GM10248 (cell line): ENCODE measurements around the gene AP2S1.

Experiments
- CTCF ChIA-PET: fragments of 300-600 bp; sonication (Branson Sonifier 250); formaldehyde crosslinking; extraction: SDS; loops from one replicate; lab custom pipeline; 2021; ENCODE audit warnings: antibody characterized with exemption; lab: Yijun Ruan, JAX
- POLR2A ChIA-PET: fragments of 350-650 bp; sonication (Branson Sonifier 250); formaldehyde crosslinking; extraction: SDS; loops from one replicate; lab custom pipeline; 2020; ENCODE audit warnings: antibody characterized with exemption; lab: Yijun Ruan, JAX
- DNase-seq: peaks from one replicate; pipeline ENCODE4 v3.0.0; 2012; ENCODE audit errors: extremely low spot score
- TF ChIP-seq, protein P1 (sequence below): IDR thresholded peaks from 2 replicates; pipeline ENCODE4 v1.5.1; 2012; ENCODE audit warnings: mild to moderate bottlenecking, low read depth; ENCODE audit errors: extremely low read depth, missing control alignments, control extremely low read depth

AP2S1 gene

DNA sequence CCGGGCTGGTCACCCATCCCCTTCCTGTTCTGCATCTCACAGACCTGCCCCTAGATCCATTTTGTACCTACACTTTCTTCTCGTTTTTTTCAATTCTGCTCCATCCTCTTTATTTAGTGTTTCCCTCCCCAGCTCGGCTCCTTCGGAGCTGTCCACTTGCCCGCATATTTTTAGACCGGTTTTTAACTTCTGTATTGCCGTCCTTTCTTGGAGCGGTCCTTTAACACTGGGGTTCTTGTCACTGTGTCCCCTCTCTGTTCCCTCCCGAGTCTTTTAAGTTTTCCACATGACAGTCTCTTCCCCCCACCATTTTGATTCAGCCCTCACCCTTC is 11.8 kb upstream of the AP2S1 start:
- ChIA-PET CTCF (interaction anchor here (1.1 to 2.3 kb wide), 5 partner anchors 11 to 128 kb away, joined by 3 to 7 read pairs (median 3); partner anchors contain the start of gene AP2S1), POLR2A (interaction anchor here (0.7 kb wide), 1 partner anchor 97 kb away, joined by 3 read pairs; no protein-coding TSS in a partner anchor)
- DNase-seq = no peak
- TF ChIP-seq, protein P1, sequence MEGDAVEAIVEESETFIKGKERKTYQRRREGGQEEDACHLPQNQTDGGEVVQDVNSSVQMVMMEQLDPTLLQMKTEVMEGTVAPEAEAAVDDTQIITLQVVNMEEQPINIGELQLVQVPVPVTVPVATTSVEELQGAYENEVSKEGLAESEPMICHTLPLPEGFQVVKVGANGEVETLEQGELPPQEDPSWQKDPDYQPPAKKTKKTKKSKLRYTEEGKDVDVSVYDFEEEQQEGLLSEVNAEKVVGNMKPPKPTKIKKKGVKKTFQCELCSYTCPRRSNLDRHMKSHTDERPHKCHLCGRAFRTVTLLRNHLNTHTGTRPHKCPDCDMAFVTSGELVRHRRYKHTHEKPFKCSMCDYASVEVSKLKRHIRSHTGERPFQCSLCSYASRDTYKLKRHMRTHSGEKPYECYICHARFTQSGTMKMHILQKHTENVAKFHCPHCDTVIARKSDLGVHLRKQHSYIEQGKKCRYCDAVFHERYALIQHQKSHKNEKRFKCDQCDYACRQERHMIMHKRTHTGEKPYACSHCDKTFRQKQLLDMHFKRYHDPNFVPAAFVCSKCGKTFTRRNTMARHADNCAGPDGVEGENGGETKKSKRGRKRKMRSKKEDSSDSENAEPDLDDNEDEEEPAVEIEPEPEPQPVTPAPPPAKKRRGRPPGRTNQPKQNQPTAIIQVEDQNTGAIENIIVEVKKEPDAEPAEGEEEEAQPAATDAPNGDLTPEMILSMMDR = no peak

DNA sequence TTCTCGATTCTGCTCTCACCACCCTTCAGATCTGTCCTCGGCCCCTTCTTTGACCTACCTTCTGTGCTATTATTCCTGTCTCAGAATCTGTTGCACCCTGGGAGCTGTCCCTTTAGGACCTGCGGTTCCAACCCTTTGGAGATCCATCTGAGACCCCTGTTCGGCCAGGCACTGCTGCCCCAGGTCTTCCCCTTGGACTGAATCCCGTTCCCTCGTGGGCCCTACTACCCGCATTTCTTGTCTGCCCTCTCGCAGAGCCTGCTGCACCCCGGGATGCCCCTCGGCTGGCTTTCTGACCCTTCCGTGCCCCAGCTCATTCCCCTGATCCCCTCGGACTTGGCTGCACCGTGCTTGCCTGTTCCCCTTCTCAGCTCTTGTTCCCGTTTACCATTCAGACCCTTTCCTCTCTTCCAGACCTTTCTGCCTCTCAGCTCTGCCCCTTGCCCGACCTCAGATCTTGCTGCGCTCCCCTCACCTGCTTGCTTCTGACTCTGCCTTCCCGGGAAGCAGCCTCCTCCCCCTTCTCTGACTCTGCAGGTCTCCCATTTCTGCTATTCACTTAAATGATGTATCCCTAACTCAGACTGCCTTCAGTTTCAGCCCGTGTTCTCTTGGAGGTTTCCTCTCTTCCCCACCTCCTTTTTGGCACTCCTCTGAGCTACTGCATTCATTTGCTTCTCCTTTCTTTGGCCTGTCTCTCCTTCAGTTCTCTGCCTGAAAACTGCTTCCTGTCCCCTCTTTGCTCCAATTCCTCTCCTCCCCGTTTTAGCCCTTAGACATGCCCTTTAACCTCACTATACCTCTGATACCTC is 11.3 kb upstream of the AP2S1 start:
- TF ChIP-seq, protein P1 = no peak
- CTCF ChIA-PET = interaction anchor here (0.6 to 2.3 kb wide), 6 partner anchors 10 to 129 kb away, joined by 3 to 7 read pairs (median 3); partner anchors contain the start of gene AP2S1
- POLR2A ChIA-PET = interaction anchor here (0.6 to 0.7 kb wide), 2 partner anchors 98 to 362 kb away, joined by 3 to 4 read pairs; no protein-coding TSS in a partner anchor
- DNase-seq = no peak

DNA sequence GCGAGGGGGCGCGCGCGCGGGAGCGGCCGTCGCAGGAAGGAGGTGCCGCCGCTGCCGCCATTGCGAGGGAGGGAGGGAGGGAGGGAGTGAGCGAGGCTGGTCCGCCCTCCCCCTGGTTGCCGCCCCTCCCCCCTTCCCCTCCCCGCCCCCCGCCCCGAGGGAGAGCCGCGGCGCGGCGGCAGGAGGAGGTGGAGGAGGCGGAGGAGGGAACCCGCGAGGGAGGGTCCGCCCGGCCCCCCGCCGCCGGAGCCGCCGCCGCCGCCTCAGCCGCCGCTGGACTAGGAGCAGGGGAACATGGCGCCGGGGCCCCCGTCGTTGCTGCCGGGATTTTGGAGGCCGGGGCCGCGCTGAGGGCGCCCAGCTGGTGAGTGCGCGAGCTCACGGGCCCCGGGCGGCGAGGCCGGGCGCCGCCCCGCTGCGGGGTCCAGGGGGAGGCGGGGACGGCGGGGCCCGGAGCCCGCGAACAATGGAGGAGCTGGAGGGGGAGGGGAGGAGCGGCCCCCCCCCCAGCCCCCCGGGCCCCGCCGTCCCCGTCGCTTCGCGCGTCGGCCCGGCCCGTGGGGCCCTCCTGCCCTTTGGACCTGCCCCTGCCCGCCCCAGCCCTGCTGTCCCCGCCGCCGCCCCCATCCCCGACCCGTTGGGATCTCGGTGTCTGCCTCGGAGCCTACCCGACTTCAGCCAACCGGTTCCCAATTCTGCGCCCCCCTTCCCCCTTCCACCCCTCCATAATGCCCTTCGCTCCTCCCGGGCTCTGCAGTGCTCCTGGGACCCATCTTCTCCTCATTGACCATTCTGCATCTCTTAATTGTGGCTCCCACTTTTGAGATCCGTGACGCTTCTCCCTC is 10.4 kb upstream of the AP2S1 start, which contains the start of gene ARHGAP35:
Gene ARHGAP35, plus strand, starts transcription at position 152 of the 845 bp plus-strand sequence. CDS start 57,679 bp downstream, outside the sequence.
- POLR2A ChIA-PET = interaction anchor here (0.6 kb wide), 1 partner anchor 281 kb away, joined by 5 read pairs; no protein-coding TSS in a partner anchor
- CTCF ChIA-PET = interaction anchor here (0.6 to 1.2 kb wide), 3 partner anchors 11 to 21 kb away, joined by 3 read pairs; no protein-coding TSS in a partner anchor

DNA sequence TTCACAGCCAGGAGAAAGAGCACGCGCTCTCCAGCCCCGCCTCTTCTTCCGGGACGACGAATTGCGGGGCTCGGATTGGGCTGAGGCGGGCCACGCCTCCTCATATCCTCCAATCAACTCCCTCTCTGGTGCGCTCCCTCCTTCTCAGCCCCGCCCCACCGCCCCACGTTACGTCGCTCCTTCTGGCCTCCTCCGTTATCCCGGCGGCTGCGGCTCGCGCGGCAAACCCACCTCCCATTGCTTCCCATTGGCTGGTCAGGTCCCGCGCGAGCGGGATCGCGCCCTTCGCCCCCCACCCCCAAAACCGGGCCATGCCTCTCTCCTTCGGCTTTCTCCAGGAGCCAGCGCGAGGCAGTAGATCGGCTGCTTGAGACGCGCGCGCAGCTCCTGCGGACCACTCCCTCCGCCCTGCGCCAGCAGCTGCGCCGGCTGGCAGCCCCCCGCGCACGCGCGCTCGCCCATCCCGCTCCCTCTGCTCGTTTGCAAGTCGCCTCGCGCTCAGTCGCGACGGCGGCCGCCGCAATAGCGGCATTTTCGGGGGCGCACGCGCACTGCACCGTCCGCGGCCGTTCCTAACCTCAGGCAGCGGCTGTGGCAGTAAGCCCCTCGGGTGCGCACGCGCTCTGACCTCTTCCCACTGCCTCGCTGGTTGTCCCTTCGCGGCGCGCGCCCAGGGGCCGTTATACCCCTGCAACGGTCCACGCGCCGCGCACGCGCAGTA is 9.6 kb upstream of the AP2S1 start:
- POLR2A ChIA-PET = interaction anchor here (0.6 kb wide), 2 partner anchors 25 to 282 kb away, joined by 3 to 5 read pairs; no protein-coding TSS in a partner anchor
- CTCF ChIA-PET = interaction anchor here (0.7 to 1.5 kb wide), 2 partner anchors 130 to 1047 kb away, joined by 4 read pairs; no protein-coding TSS in a partner anchor
- peak; percentile 94 for DNase-seq
- TF ChIP-seq, protein P1 = no peak

More for the DNA sequence above, 10.4 kb upstream of the AP2S1 start, which contains the start of gene ARHGAP35:
- DNase-seq = peak; percentile 94
- TF ChIP-seq, protein P1 = no peak

DNA sequence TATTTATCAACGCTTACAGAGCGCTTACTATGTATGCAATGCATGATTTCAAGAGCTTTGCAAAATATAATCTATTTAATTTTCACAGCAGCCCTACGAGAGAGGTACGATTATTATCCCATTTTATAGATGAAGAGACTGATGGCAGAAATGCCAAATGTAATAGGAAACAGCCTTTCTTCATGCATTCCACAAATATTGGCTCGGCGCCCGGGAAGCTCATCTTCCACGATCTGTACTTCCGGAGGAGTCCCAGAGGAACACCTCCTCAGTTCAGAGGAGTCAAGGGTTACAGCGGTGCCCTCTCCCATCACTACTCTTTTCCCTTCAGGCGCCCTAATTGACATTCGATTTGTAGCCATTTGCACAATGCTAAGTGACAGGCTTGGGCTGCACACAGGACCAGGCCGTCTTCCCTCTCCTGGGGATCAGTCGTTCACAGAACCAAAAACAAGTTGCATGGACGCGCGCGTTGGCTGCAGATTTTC is 9.0 kb upstream of the AP2S1 start:
- ChIA-PET CTCF (interaction anchor here (0.7 to 1.5 kb wide), 2 partner anchors 131 to 1047 kb away, joined by 4 read pairs; no protein-coding TSS in a partner anchor), POLR2A (interaction anchor here (0.6 kb wide), 1 partner anchor 26 kb away, joined by 3 read pairs; no protein-coding TSS in a partner anchor)
- TF ChIP-seq, protein P1 = no peak
- no peak for DNase-seq
